ENCODE data around the gene MOB3C.

- TF ChIP-seq ZC3H10 (CRISPR knock-in tag; IDR thresholded peaks at IDR 0.05) (no peak), CSRNP3 (CRISPR knock-in tag; IDR thresholded peaks at IDR 0.05) (no peak), ZNF8 (CRISPR knock-in tag; IDR thresholded peaks at IDR 0.05) (no peak), PPARA (CRISPR knock-in tag; IDR thresholded peaks at IDR 0.05; ENCODE audit: borderline replicate concordance) (no peak), BACH2 (CRISPR knock-in tag; IDR thresholded peaks at IDR 0.05; ENCODE audit: borderline replicate concordance) (no peak), PATZ1 (CRISPR knock-in tag; IDR thresholded peaks at IDR 0.05; ENCODE audit: borderline replicate concordance) (no peak), ZFP30 (CRISPR knock-in tag; IDR thresholded peaks at IDR 0.05) (no peak), ZNF70 (CRISPR knock-in tag; IDR thresholded peaks at IDR 0.05) (no peak), SNAI2 (CRISPR knock-in tag; IDR thresholded peaks at IDR 0.05) (no peak), TCF4 (CRISPR knock-in tag; IDR thresholded peaks at IDR 0.05; ENCODE audit: borderline replicate concordance) (no peak)
Measured at GRCh38 chr1:46582972-46583371, 33.6 kb downstream of the MOB3C start.
